Ascending aorta (tissue), 2 donors: Measurements from ENCODE around the gene TRHDE. TPM values are rescaled to one million over a fixed set of nuclear protein-coding genes. Genes with fewer than 3 reads are reported as not detected.

Experiments used
- DNase-seq, 2 donors: peaks; one replicate each; pipeline ENCODE4 v3.0.0-alpha.2; 2019; ENCODE audit warnings: low spot score in 2 of 2
- H3K27ac ChIP-seq, 2 donors: fragments of 200-600 bp; sonication (generic); one replicate each; pipeline ENCODE4 v1.5.1; 2016 to 2017; ENCODE audit warnings: mild to moderate bottlenecking in 1 of 2
- H3K27me3 ChIP-seq: fragments of 200-600 bp; sonication (generic); one replicate; pipeline ENCODE4 v1.5.1; 2017
- H3K36me3 ChIP-seq, 2 donors: fragments of 200-600 bp; sonication (generic); one replicate each; pipeline ENCODE4 v1.5.1; 2016
- H3K4me1 ChIP-seq, 2 donors: fragments of 200-600 bp; sonication (generic); one replicate each; pipeline ENCODE4 v1.5.1; 2016 to 2017; ENCODE audit warnings: mild to moderate bottlenecking in 1 of 2
- H3K4me3 ChIP-seq, 2 donors: fragments of 200-600 bp; sonication (generic); one replicate each; pipeline ENCODE4 v1.5.1; 2016 to 2017; ENCODE audit warnings: mild to moderate bottlenecking in 1 of 2
- H3K9me3 ChIP-seq, 2 donors: fragments of 200-600 bp; sonication (generic); one replicate each; pipeline ENCODE4 v1.5.1; 2016
- CTCF ChIP-seq, 3 experiments: fragments of 200-600 bp in 2 of 3; fragments of 450-650 bp in 1 of 3; sonication (generic) in 2 of 3; IDR thresholded peaks; one replicate each; pipeline ENCODE4 v1.5.1; 2016 to 2019; ENCODE audit warnings: antibody characterized with exemption in 3 of 3, mild to moderate bottlenecking in 1 of 3, moderate library complexity in 1 of 3
- intact Hi-C: fragments of 100-400 bp; cut with DNase I; formaldehyde crosslinking; loops from one replicate; pipeline ENCODE4 v1.15.1; 2023
- total RNA-seq: library from RNA; depleted of rRNA; stranded (reverse); fragments of >200 nt; gene quantifications from one replicate; pipeline ENCODE4 v1.1.0, GENCODE V29; 2016

The TRHDE gene
- total RNA-seq, 1 donor from 2014 or later, result 34.0 TPM

GRCh38 chr12:72464471-72464870 is 192.3 kb downstream of the TRHDE start:
- Histone ChIP-seq H3K4me3 (no peak overlapping the region), H3K27ac (no peak overlapping the region), H3K9me3 (no peaks in the 10 kb centered on the region), H3K27me3 (no peaks in the 10 kb centered on the region), H3K4me1 (no peaks in the 10 kb centered on the region), H3K36me3 (no peaks in the 10 kb centered on the region)
- DNase-seq, result no peak
- no peak for TF ChIP-seq CTCF (IDR thresholded peaks at IDR 0.05)
- intact Hi-C loops, result no loop called here

- no peak overlapping the region for H3K4me3 ChIP-seq
- intact Hi-C loops, result no loop called here
- no peaks in the 10 kb centered on the region for H3K27me3 ChIP-seq
- no peaks in the 10 kb centered on the region for H3K4me1 ChIP-seq
- H3K36me3 ChIP-seq, result no peaks in the 10 kb centered on the region
- TF ChIP-seq CTCF (IDR thresholded peaks at IDR 0.05), result no peak
- DNase-seq, result no peak
- H3K9me3 ChIP-seq, result no peaks in the 10 kb centered on the region
- no peak overlapping the region for H3K27ac ChIP-seq
Measured at GRCh38 chr12:72465155-72465554, 193.0 kb downstream of the TRHDE start.

- H3K9me3 ChIP-seq, result no peaks in the 10 kb centered on the region
- no peaks in the 10 kb centered on the region for H3K4me1 ChIP-seq
- H3K27me3 ChIP-seq, result no peaks in the 10 kb centered on the region
- DNase-seq, result no peak
- intact Hi-C loops, result no loop called here
- TF ChIP-seq CTCF (IDR thresholded peaks at IDR 0.05), result no peak
- no peak overlapping the region for H3K27ac ChIP-seq
- no peaks in the 10 kb centered on the region for H3K36me3 ChIP-seq
- no peak overlapping the region for H3K4me3 ChIP-seq
Measured at GRCh38 chr12:72465940-72466630, 193.9 kb downstream of the TRHDE start.

- Histone ChIP-seq H3K4me1 (no peaks in the 10 kb centered on the region), H3K9me3 (no peaks in the 10 kb centered on the region), H3K27me3 (no peaks in the 10 kb centered on the region), H3K4me3 (no peak overlapping the region), H3K36me3 (no peaks in the 10 kb centered on the region), H3K27ac (no peak overlapping the region)
- no peak for DNase-seq
- no peak for TF ChIP-seq CTCF (IDR thresholded peaks at IDR 0.05)
- intact Hi-C loops, result no loop called here
Measured at GRCh38 chr12:72467985-72468384, 195.8 kb downstream of the TRHDE start.

GRCh38 chr12:72468505-72468904 is 196.3 kb downstream of the TRHDE start:
- H3K27me3 ChIP-seq, result no peaks in the 10 kb centered on the region
- TF ChIP-seq CTCF (IDR thresholded peaks at IDR 0.05), result no peak
- no peak overlapping the region for H3K27ac ChIP-seq
- no peaks in the 10 kb centered on the region for H3K4me1 ChIP-seq
- H3K4me3 ChIP-seq, result no peak overlapping the region
- H3K9me3 ChIP-seq, result no peaks in the 10 kb centered on the region
- H3K36me3 ChIP-seq, result no peaks in the 10 kb centered on the region
- DNase-seq, result no peak
- intact Hi-C loops, result no loop called here

GRCh38 chr12:72471806-72472205 is 199.6 kb downstream of the TRHDE start:
- no peaks in the 10 kb centered on the region for H3K4me1 ChIP-seq
- no peaks in the 10 kb centered on the region for H3K27me3 ChIP-seq
- no peak for TF ChIP-seq CTCF (IDR thresholded peaks at IDR 0.05)
- no peak for DNase-seq
- no peaks in the 10 kb centered on the region for H3K9me3 ChIP-seq
- no peak overlapping the region for H3K27ac ChIP-seq
- no peaks in the 10 kb centered on the region for H3K36me3 ChIP-seq
- H3K4me3 ChIP-seq, result no peak overlapping the region
- intact Hi-C loops, result no loop called here
